Stimulated activated CD4-positive, alpha-beta T cell treated with anti-CD3 and anti-CD28 coated beads, Interleukin-4, amount 100 ng/mL, for 1 hour (primary cell): ENCODE measurements around the gene GDNF.
A peak's percentile ranks its signal among the peaks of the same experiment; 100 is the strongest.

Experiments used
- DNase-seq: peaks from one replicate; pipeline ENCODE4 v3.0.0-alpha.2; 2020

Gene GDNF

GRCh38 chr5:37846786-37847310 lies 7.0 kb upstream of the GDNF start:
- DNase-seq = no peak

GRCh38 chr5:37844009-37844408 lies 4.2 kb upstream of the GDNF start:
- no peak for DNase-seq

DNA sequence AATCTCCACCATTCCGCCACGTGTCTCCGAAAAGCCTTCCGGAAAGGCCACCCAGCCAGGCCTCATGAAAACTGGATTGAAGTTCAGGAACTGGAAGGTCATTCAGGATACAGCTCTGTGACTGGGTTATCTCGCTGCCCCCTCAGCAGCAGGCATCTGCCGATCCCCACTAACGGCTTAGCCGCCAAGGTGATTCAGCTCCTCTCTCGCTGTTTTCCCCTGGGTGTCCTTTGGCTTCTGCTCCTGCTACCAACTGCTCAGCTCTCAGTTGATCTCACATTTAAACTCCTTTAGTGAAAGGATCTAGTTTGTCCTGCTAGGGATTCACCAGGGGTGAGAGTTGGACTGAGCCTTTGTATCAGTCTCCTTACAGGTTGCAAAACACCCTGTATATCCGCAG lies 2.2 kb upstream of the GDNF start:
- DNase-seq = no peak

- no peak for DNase-seq
These were observed 1.4 kb upstream of the GDNF start for GRCh38 chr5:37841203-37841602.

- no peak for DNase-seq
These were observed 503 bp upstream of the GDNF start for GRCh38 chr5:37840053-37841034.

GRCh38 chr5:37838933-37839341 lies 904 bp downstream of the GDNF start:
- no peak for DNase-seq

GRCh38 chr5:37838152-37838932 lies 1.5 kb downstream of the GDNF start:
- no peak for DNase-seq

DNA sequence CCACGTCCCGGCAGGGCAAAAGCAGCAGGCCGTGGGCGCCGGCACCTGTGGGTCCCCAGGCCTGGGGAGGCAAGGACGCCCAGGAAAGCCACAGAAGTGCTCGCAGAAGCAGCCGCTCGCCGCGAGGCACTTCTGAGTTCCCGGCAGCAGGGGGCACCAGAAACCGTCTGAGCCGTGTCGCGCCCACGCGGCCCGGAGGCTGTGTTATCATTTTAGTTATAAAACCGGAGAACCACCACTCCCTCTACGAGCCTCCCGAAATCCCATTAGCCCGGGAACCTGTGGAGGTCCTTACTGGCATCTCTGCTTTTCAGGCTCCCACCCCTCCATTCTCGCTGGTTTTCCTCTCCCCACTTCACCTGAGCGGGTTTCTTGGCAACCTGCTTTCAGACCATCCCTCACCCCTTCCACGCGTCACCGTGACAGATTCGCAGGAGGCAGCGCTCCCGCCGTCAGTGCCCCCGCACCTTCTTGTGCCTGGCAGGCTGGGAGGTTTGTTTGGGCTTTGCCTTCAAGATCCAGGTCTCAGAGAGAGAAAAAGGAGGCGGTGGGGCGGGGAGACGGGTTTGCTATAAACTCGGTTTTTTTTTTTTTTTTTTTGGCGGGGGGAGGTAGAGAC lies 2.3 kb downstream of the GDNF start:
- DNase-seq = peak; percentile 66

GRCh38 chr5:37836592-37837413 lies 3.0 kb downstream of the GDNF start:
- no peak for DNase-seq

- no peak for DNase-seq
These were observed 3.6 kb downstream of the GDNF start for GRCh38 chr5:37836235-37836591.

DNA sequence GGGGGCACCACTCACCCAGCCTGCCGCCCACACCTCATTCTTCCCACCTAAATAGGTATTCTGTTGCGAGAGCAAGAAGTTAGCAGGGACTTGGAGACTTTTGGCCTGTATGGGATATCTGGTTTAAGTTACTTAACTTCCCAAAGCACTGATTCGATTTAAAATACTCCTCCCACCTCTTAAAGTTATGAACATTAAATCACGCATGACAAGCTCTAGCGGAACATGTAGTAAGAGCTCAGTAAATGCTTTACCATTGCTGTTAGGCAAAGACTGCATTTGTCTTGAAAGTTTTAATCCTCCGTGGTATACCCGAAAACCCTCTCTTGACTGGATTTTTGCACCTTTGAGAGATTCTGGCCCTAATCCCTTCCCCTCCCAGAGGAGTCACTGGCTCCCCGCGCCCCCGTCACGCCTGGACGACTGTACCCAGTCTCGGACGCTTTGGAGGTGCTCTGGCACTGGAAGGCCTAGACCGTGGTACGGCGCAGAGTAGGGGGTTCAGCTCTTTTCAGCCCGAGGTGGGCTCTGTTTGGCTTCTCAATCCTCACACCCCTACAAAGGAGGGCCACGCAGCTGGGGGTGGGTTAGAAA lies 4.4 kb downstream of the GDNF start:
- DNase-seq = no peak

DNA sequence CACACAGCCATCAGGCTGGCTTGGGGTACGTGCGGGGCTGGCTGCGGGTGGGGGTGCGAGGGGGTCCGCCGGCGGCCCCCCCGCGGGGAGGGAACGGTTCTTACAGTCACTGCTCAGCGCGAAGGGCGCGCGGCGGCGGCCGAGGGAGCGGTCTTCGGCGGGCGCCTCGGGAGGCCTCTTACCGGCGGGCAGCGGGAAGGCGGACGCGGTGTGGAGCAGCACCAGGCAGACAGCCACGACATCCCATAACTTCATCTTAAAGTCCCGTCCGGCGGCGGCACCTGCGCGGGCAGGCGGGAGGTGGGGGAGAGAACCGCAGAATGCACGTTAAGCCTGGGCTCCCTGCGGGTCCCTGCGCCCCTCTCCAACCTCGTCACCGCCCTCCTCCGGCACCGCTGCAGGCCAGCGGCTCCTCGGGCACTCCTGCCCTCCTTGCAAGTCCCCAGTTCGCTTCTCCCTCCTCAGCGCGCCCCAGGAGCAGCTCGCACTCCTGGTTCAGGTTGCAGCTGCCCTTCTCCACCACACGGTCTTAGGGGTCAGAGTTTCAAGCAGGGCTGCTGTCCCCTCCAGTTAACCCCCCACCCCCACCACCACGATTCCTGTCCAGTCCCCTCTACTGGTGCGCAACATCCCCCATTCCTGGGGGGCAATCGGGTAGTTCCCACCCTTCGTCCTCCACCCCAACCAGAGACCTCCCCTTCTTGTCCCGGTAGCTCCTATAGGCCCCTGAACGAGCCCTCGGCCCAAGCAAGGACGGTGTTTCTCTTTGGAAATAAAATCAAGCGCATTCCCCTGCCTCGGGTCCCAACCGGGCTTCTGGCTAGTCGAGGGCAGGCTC lies 5.1 kb downstream of the GDNF start:
- no peak for DNase-seq

DNA sequence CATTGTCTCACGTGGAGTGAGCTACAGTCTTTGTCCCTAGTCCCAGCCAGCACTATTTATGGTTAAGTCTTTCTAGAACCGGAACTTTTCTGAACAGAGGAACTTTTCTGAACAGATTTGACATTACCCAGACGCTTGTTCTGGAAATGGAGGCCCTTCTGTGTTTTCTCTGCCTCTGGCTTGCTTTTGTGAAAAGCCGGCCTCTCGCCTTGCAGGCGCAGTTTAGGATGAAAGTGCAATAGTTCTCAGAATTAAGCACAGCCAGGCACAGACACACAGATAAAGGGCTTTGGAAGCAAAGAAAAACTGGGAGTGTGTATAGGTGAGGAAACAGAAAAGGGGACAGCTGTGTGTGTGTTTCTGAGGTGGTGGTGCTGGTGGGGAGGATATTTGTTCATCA lies 5.9 kb downstream of the GDNF start:
- DNase-seq = no peak

- no peak for DNase-seq
These were observed 7.9 kb downstream of the GDNF start for GRCh38 chr5:37831821-37832534.

GRCh38 chr5:37830348-37830747 lies 9.5 kb downstream of the GDNF start:
- DNase-seq = no peak

DNA sequence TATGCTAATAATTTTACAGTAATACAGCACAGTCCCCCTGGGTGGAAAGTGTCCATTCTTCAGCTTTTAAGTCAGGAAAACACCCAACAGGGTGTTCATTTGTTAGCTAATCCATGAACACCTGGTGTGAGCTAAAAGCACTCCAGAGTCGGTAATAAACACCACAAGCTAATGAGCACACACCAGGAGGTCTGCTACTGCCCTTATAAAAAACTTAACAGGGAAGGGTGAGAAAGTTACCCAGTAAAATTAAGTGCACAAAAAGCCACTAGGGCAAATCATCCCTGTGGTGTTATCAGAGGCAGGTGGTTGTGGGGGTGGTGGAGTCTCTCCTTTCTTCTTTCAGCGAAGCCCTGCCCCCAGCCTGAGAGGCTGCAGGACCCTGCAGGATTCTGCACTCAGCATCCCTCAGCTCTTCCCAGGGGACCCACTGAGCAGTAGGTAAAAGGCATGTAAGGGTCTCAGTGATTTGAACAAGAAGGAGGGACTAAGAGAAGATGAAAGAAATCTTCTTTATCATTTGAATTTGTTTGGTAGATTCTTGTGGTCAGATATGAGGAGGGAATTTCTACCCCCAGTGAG lies 14.4 kb downstream of the GDNF start:
- DNase-seq = no peak

GRCh38 chr5:37823433-37824152 lies 16.2 kb downstream of the GDNF start:
- DNase-seq = no peak

- DNase-seq = no peak
These were observed 23.0 kb downstream of the GDNF start for GRCh38 chr5:37816883-37817282.

DNA sequence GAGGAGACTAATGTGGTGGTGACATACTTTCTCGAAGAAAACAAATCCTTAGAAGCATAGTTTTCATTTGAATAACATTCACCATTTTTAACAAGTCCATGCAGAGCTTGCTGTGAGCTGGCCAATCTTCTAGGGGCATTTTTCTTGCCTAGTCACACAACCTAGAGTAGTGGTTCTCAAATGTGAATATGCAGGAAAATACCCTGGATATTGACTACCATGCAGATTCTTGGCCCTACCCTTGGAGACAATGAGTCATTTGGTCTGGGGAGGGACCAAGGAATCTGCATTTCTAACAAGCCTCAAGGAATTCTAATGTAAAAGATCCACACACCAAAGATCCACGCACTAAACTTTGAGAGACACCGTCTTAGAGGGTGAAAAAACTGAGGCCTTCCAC lies 23.5 kb downstream of the GDNF start:
- no peak for DNase-seq
